HEK293 (cell line): ENCODE data around the gene ENGASE.

Experiments used
- CTCF ChIA-PET: fragments of 350-600 bp; formaldehyde crosslinking; extraction: SDS; loops from one replicate; lab custom pipeline; 2021; ENCODE audit warnings: antibody characterized with exemption; lab: Yijun Ruan, JAX
- POLR2A ChIA-PET: fragments of 300-600 bp; formaldehyde crosslinking; extraction: SDS; loops from one replicate; lab custom pipeline; 2020; ENCODE audit warnings: antibody characterized with exemption, inconsistent platforms; lab: Yijun Ruan, JAX
- H3K27ac ChIP-seq: fragments of 200-500 bp; sonication (Bioruptor generic); 2 replicates; pipeline ENCODE4 v1.5.1; 2014; ENCODE audit warnings: low read depth, low read length, control low read depth, inconsistent platforms; ENCODE audit errors: extremely low read depth
- H3K36me3 ChIP-seq, 2 experiments: fragments of 200-500 bp in 1 of 2; sonication (Bioruptor generic) in 1 of 2; 1 replicate in 1 of 2; 2 replicates in 1 of 2; pipeline ENCODE4 v1.5.1; 2014 to 2017; ENCODE audit warnings: inconsistent platforms in 2 of 2, low read length in 2 of 2; ENCODE audit not compliant: control insufficient read depth in 2 of 2, insufficient read depth in 1 of 2
- H3K4me1 ChIP-seq: fragments of 200-500 bp; sonication (Bioruptor generic); 2 replicates; pipeline ENCODE4 v1.5.1; 2014; ENCODE audit warnings: mild to moderate bottlenecking, low read length, inconsistent platforms; ENCODE audit not compliant: control insufficient read depth, insufficient read depth
- H3K4me3 ChIP-seq: 2 replicates; pipeline ENCODE4 v1.5.1; 2011; ENCODE audit warnings: low read depth, mild to moderate bottlenecking, control low read depth, low read length, moderate library complexity
- H3K9me3 ChIP-seq: fragments of 200-500 bp; sonication (Bioruptor generic); 2 replicates; pipeline ENCODE4 v1.5.1; 2014; ENCODE audit warnings: low read depth, low read length, inconsistent platforms; ENCODE audit not compliant: control insufficient read depth, insufficient read depth
- KLF1 ChIP-seq: fragments of 450-650 bp; formaldehyde crosslinking; IDR thresholded peaks from 2 replicates; pipeline ENCODE4 v1.5.1; 2016; ENCODE audit warnings: missing biosample characterization, missing genetic modification characterization
- KLF10 ChIP-seq: fragments of 450-650 bp; IDR thresholded peaks from 2 replicates; pipeline ENCODE4 v1.5.1; 2018; ENCODE audit warnings: missing biosample characterization, mild to moderate bottlenecking, missing genetic modification characterization
- SP3 ChIP-seq: fragments of 450-650 bp; formaldehyde crosslinking; IDR thresholded peaks from 2 replicates; pipeline ENCODE4 v1.5.1; 2016; ENCODE audit warnings: missing biosample characterization, missing genetic modification characterization
- ZNF280C ChIP-seq: fragments of 450-650 bp; formaldehyde crosslinking; IDR thresholded peaks from 2 replicates; pipeline ENCODE4 v1.5.1; 2016; ENCODE audit warnings: missing biosample characterization, missing genetic modification characterization
- ZNF416 ChIP-seq: fragments of 450-650 bp; formaldehyde crosslinking; IDR thresholded peaks from 2 replicates; pipeline ENCODE4 v1.5.1; 2016; ENCODE audit warnings: missing biosample characterization, missing genetic modification characterization
- ZNF488 ChIP-seq: fragments of 450-650 bp; formaldehyde crosslinking; IDR thresholded peaks from 2 replicates; pipeline ENCODE4 v1.5.1; 2016; ENCODE audit warnings: missing biosample characterization, missing genetic modification characterization
- ZNF580 ChIP-seq: fragments of 450-650 bp; formaldehyde crosslinking; IDR thresholded peaks from 2 replicates; pipeline ENCODE4 v1.5.1; 2016; ENCODE audit warnings: missing biosample characterization, missing genetic modification characterization
- ZNF639 ChIP-seq: fragments of 450-650 bp; formaldehyde crosslinking; IDR thresholded peaks from 2 replicates; pipeline ENCODE4 v1.5.1; 2016; ENCODE audit warnings: missing biosample characterization, missing genetic modification characterization
- TF ChIP-seq, protein P1 (sequence below): fragments of 450-650 bp; formaldehyde crosslinking; IDR thresholded peaks from 2 replicates; pipeline ENCODE4 v1.5.1; 2017; ENCODE audit warnings: missing biosample characterization, missing genetic modification characterization
- TF ChIP-seq, protein P2 (sequence below): fragments of 450-650 bp; formaldehyde crosslinking; IDR thresholded peaks from 2 replicates; pipeline ENCODE4 v1.5.0; 2017; ENCODE audit warnings: missing biosample characterization, missing genetic modification characterization, borderline replicate concordance
- TF ChIP-seq, protein P3 (sequence below): fragments of 450-650 bp; formaldehyde crosslinking; IDR thresholded peaks from 2 replicates; pipeline ENCODE4 v1.5.1; 2016; ENCODE audit warnings: missing biosample characterization, missing genetic modification characterization, low read depth
- TF ChIP-seq, protein P4 (sequence below): fragments of 450-650 bp; formaldehyde crosslinking; IDR thresholded peaks from 2 replicates; pipeline ENCODE4 v1.5.1; 2016; ENCODE audit warnings: missing biosample characterization, missing genetic modification characterization, borderline replicate concordance

The ENGASE gene

DNA sequence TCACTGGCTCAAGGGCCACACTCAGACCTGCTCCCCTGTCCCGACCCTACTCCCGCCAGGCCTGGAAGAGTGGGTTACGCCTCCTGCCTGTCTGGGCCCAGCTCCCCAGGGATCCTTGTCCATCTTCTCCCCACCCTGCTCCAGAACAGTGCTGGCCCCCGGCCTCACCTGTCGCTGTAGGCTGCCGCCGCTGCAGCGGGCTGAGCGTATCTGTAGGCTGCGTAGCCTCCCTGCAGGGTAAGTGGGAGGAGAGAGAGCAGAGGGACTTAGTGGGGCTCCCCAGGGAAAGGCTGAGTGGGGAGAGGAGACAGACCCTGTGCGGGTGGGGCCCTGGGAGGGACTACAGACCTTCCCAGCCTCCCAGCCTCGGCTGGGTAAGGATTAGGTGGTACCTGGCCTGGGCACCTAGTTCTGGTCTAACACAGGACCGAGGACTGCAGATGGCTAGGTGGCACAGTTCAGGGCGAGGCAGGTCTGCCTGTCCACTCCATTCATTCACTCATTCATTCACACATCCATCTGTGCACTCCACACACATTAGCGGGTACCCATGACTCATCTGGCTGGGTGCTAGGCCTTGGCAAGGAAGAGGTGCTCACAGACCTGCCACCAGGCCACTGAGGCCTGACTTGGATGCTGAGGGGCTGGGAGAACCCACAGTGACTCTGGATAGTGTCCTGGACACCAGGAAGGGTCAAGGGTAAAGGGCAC, 20.9 kb downstream of the ENGASE start (continued):
- no peak for TF ChIP-seq ZNF488 (tag by site-specific recombination)
- TF ChIP-seq ZNF639 (tag by site-specific recombination) = no peak
- TF ChIP-seq, protein P1, sequence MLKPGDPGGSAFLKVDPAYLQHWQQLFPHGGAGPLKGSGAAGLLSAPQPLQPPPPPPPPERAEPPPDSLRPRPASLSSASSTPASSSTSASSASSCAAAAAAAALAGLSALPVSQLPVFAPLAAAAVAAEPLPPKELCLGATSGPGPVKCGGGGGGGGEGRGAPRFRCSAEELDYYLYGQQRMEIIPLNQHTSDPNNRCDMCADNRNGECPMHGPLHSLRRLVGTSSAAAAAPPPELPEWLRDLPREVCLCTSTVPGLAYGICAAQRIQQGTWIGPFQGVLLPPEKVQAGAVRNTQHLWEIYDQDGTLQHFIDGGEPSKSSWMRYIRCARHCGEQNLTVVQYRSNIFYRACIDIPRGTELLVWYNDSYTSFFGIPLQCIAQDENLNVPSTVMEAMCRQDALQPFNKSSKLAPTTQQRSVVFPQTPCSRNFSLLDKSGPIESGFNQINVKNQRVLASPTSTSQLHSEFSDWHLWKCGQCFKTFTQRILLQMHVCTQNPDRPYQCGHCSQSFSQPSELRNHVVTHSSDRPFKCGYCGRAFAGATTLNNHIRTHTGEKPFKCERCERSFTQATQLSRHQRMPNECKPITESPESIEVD (tag by site-specific recombination) = no peak

DNA sequence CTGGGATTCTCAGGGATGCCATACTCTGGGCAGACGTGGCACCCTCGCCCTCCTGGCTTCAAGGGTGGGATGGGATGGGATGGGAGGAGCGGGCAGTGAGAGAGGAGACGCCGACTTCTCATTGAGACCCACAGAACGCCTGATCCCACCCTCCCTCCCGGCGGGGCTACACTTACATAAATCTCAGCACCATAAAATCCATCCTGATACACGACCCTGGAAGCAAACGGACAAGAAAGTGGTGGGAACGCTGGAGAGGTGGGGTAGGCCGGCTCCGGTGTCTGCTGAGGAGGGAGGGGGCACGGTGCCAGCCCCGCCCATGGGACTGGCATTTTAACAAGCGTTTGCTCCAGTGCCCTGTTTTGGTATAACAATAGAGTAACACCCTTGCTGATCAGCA, 21.9 kb downstream of the ENGASE start:
- Histone ChIP-seq H3K27ac (no peak overlapping the region), H3K9me3 (no peaks in the 10 kb centered on the region), H3K36me3 (no peaks in the 10 kb centered on the region), H3K4me1 (no peaks in the 10 kb centered on the region), H3K4me3 (no peak overlapping the region)
- CTCF ChIA-PET = interaction anchor here (0.6 to 2.3 kb wide), 2 partner anchors 8 to 14 kb away, joined by 4 to 13 read pairs; no protein-coding TSS in a partner anchor
- POLR2A ChIA-PET = no interaction called here
- TF ChIP-seq KLF1 (tag by site-specific recombination) = no peak
- TF ChIP-seq SP3 (tag by site-specific recombination) = no peak
- TF ChIP-seq, protein P2, sequence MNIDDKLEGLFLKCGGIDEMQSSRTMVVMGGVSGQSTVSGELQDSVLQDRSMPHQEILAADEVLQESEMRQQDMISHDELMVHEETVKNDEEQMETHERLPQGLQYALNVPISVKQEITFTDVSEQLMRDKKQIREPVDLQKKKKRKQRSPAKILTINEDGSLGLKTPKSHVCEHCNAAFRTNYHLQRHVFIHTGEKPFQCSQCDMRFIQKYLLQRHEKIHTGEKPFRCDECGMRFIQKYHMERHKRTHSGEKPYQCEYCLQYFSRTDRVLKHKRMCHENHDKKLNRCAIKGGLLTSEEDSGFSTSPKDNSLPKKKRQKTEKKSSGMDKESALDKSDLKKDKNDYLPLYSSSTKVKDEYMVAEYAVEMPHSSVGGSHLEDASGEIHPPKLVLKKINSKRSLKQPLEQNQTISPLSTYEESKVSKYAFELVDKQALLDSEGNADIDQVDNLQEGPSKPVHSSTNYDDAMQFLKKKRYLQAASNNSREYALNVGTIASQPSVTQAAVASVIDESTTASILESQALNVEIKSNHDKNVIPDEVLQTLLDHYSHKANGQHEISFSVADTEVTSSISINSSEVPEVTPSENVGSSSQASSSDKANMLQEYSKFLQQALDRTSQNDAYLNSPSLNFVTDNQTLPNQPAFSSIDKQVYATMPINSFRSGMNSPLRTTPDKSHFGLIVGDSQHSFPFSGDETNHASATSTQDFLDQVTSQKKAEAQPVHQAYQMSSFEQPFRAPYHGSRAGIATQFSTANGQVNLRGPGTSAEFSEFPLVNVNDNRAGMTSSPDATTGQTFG (tag by site-specific recombination) = no peak
- no peak for TF ChIP-seq ZNF580 (tag by site-specific recombination)
- no peak for TF ChIP-seq ZNF416
- TF ChIP-seq, protein P3, sequence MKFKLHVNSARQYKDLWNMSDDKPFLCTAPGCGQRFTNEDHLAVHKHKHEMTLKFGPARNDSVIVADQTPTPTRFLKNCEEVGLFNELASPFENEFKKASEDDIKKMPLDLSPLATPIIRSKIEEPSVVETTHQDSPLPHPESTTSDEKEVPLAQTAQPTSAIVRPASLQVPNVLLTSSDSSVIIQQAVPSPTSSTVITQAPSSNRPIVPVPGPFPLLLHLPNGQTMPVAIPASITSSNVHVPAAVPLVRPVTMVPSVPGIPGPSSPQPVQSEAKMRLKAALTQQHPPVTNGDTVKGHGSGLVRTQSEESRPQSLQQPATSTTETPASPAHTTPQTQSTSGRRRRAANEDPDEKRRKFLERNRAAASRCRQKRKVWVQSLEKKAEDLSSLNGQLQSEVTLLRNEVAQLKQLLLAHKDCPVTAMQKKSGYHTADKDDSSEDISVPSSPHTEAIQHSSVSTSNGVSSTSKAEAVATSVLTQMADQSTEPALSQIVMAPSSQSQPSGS (tag by site-specific recombination) = no peak
- TF ChIP-seq KLF10 (tag by site-specific recombination) = no peak

DNA sequence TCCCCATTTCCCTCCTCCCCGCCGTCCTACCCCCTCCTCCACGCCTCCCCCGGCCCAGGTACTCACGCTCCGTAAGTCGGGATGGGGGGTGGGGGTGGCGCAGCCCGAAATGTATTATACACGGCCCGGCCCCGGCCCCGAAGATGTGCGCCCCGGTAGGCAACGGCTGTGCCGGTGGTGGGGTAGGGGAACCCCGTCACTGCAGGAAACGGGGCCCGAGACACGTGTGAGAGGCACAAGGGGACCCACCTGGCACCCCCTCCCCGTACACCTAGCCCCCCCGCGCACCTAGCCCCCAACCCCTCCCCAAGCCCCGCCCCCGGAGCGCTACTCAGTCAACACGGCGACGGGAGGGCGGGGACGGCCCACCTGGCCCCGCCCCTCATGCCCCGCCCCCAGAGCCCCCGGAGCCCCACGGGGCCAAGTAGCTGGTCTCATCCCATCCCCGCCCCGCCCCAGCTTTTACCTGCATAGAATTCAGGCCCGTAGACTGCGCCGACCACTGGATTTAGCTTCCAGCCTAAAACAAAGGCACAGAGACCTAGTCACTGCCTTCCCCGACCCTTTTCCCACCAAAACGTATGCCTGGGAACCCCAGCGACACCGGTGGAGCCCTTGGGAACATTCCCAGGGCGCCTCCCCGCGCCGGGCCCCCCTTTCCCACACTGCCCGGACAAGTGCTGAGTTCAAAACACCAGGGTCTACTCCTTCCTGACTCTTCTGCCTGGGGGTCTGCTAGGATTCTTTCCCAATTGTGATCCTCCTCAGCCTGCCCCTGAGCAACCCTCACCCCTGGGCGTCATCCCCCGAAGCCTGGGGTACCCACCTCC, 22.8 kb downstream of the ENGASE start:
- CTCF ChIA-PET = interaction anchor here (1.0 to 2.3 kb wide), 3 partner anchors 9 to 294 kb away, joined by 3 to 13 read pairs (median 3); no protein-coding TSS in a partner anchor
- no peak overlapping the region for H3K4me3 ChIP-seq
- POLR2A ChIA-PET = interaction anchor here (0.6 kb wide), 1 partner anchor 93 kb away, joined by 8 read pairs; no protein-coding TSS in a partner anchor
- TF ChIP-seq, protein P4, sequence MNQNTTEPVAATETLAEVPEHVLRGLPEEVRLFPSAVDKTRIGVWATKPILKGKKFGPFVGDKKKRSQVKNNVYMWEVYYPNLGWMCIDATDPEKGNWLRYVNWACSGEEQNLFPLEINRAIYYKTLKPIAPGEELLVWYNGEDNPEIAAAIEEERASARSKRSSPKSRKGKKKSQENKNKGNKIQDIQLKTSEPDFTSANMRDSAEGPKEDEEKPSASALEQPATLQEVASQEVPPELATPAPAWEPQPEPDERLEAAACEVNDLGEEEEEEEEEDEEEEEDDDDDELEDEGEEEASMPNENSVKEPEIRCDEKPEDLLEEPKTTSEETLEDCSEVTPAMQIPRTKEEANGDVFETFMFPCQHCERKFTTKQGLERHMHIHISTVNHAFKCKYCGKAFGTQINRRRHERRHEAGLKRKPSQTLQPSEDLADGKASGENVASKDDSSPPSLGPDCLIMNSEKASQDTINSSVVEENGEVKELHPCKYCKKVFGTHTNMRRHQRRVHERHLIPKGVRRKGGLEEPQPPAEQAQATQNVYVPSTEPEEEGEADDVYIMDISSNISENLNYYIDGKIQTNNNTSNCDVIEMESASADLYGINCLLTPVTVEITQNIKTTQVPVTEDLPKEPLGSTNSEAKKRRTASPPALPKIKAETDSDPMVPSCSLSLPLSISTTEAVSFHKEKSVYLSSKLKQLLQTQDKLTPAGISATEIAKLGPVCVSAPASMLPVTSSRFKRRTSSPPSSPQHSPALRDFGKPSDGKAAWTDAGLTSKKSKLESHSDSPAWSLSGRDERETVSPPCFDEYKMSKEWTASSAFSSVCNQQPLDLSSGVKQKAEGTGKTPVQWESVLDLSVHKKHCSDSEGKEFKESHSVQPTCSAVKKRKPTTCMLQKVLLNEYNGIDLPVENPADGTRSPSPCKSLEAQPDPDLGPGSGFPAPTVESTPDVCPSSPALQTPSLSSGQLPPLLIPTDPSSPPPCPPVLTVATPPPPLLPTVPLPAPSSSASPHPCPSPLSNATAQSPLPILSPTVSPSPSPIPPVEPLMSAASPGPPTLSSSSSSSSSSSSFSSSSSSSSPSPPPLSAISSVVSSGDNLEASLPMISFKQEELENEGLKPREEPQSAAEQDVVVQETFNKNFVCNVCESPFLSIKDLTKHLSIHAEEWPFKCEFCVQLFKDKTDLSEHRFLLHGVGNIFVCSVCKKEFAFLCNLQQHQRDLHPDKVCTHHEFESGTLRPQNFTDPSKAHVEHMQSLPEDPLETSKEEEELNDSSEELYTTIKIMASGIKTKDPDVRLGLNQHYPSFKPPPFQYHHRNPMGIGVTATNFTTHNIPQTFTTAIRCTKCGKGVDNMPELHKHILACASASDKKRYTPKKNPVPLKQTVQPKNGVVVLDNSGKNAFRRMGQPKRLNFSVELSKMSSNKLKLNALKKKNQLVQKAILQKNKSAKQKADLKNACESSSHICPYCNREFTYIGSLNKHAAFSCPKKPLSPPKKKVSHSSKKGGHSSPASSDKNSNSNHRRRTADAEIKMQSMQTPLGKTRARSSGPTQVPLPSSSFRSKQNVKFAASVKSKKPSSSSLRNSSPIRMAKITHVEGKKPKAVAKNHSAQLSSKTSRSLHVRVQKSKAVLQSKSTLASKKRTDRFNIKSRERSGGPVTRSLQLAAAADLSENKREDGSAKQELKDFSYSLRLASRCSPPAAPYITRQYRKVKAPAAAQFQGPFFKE = no peak
- no peak for TF ChIP-seq ZNF280C

More for the DNA sequence above, 22.8 kb downstream of the ENGASE start:
- no peaks in the 10 kb centered on the region for H3K36me3 ChIP-seq
- H3K4me1 ChIP-seq = no peaks in the 10 kb centered on the region
- H3K9me3 ChIP-seq = no peaks in the 10 kb centered on the region
- no peak overlapping the region for H3K27ac ChIP-seq
